Measurements from ENCODE around the gene IMMP2L.

DNA sequence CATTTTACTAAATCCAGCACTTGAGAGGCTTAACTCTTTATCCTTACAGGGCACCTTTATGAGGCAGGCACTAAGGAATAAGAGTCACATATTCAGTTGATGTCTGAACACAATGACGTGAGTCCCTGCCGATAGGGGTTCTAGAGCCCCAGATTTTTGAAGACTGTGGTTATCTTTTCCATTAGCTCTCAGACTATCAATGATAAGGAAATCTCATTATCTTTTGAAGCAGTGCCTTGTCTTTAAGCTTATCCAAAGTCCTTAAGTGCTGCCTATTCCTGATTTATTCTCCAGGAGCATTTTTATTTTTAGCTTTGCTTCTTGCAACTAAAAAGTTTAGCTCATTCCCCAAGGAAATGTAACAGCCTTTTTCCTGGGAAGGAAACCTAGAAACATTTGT is 915.5 kb downstream of the IMMP2L start:
- TF ChIP-seq, protein P1, sequence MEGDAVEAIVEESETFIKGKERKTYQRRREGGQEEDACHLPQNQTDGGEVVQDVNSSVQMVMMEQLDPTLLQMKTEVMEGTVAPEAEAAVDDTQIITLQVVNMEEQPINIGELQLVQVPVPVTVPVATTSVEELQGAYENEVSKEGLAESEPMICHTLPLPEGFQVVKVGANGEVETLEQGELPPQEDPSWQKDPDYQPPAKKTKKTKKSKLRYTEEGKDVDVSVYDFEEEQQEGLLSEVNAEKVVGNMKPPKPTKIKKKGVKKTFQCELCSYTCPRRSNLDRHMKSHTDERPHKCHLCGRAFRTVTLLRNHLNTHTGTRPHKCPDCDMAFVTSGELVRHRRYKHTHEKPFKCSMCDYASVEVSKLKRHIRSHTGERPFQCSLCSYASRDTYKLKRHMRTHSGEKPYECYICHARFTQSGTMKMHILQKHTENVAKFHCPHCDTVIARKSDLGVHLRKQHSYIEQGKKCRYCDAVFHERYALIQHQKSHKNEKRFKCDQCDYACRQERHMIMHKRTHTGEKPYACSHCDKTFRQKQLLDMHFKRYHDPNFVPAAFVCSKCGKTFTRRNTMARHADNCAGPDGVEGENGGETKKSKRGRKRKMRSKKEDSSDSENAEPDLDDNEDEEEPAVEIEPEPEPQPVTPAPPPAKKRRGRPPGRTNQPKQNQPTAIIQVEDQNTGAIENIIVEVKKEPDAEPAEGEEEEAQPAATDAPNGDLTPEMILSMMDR (conservative IDR thresholded peaks at IDR 0.05; ENCODE audit: low read length): no peak
- TF ChIP-seq EZH2phosphoT487 (IDR thresholded peaks at IDR 0.05; ENCODE audit: borderline replicate concordance): no peak

All from Loucy (cell line).